Activated CD4-positive, alpha-beta T cell treated with anti-CD3 and anti-CD28 coated beads, Interleukin-2, amount 50 U/mL, for 4 hours (primary cell): ENCODE results near the gene FLOT1.

Experiments
- DNase-seq, 2 experiments: peaks; one replicate each; pipeline ENCODE4 v3.0.0-alpha.2; 2020

The FLOT1 gene

GRCh38 chr6:30691208-30691847, 51.2 kb downstream of the FLOT1 start:
- no peak for DNase-seq

- peak; percentile 61 to 63 for DNase-seq
Observed at GRCh38 chr6:30690403-30691207, 51.9 kb downstream of the FLOT1 start, which contains the start of gene NRM. Gene NRM (minus strand): TSS chr6:30690984. CDS start chr6:30690974, 10 bp downstream.

- no peak for DNase-seq
Observed at GRCh38 chr6:30689985-30690384, 52.5 kb downstream of the FLOT1 start.

GRCh38 chr6:30689022-30689865, 53.2 kb downstream of the FLOT1 start:
- no peak for DNase-seq

- no peak for DNase-seq
Observed at GRCh38 chr6:30688569-30688968, 53.9 kb downstream of the FLOT1 start.

- DNase-seq: no peak
Observed at GRCh38 chr6:30687659-30688431, 54.6 kb downstream of the FLOT1 start.

GRCh38 chr6:30686908-30687658, 55.4 kb downstream of the FLOT1 start:
- DNase-seq: peak; percentile 69 to 73

- peak; percentile 86 to 87 for DNase-seq
Observed at GRCh38 chr6:30686009-30686907, 56.2 kb downstream of the FLOT1 start, which contains the start of gene PPP1R18. Gene PPP1R18 (minus strand): TSS chr6:30686645. CDS start chr6:30686018, 627 bp downstream.

GRCh38 chr6:30685157-30686008, 57.1 kb downstream of the FLOT1 start:
- DNase-seq: no peak

- DNase-seq: peak; percentile 47 to 48
Observed at GRCh38 chr6:30684386-30685156, 57.9 kb downstream of the FLOT1 start.

- DNase-seq: no peak
Observed at GRCh38 chr6:30683980-30684338, 58.5 kb downstream of the FLOT1 start.

- no peak for DNase-seq
Observed at GRCh38 chr6:30683183-30683979, 59.1 kb downstream of the FLOT1 start.

GRCh38 chr6:30682143-30683117, 60.1 kb downstream of the FLOT1 start:
- DNase-seq: peak; percentile 88 to 89

GRCh38 chr6:30681766-30682142, 60.7 kb downstream of the FLOT1 start:
- no peak for DNase-seq

GRCh38 chr6:30679765-30680535, 62.5 kb downstream of the FLOT1 start:
- no peak for DNase-seq
